GM19438 (cell line): ENCODE data around the gene DPP4.

Source experiments
- ATAC-seq: cut with Tn5 transposase; IDR thresholded peaks from one replicate; pipeline ENCODE4 v1.9.1; 2021; ENCODE audit warnings: low read depth; ENCODE audit not compliant: unreplicated experiment

DPP4 gene

GRCh38 chr2:162086904-162087303 lies 12.9 kb upstream of the DPP4 start:
- no peak for ATAC-seq

GRCh38 chr2:162085090-162085891 lies 11.3 kb upstream of the DPP4 start:
- no peak for ATAC-seq

GRCh38 chr2:162084536-162084935 lies 10.5 kb upstream of the DPP4 start:
- ATAC-seq: no peak

- ATAC-seq: no peak
Observed at GRCh38 chr2:162082681-162083080, 8.7 kb upstream of the DPP4 start.

- no peak for ATAC-seq
Observed at GRCh38 chr2:162082036-162082435, 8.0 kb upstream of the DPP4 start.

- ATAC-seq: no peak
Observed at GRCh38 chr2:162079514-162079913, 5.5 kb upstream of the DPP4 start.

GRCh38 chr2:162075689-162076132 lies 1.7 kb upstream of the DPP4 start:
- no peak for ATAC-seq

GRCh38 chr2:162074928-162075688 lies 1.1 kb upstream of the DPP4 start:
- ATAC-seq: no peak

- peak; percentile 6 for ATAC-seq
Observed at GRCh38 chr2:162074632-162074895, 549 bp upstream of the DPP4 start.

- no peak for ATAC-seq
Observed at GRCh38 chr2:162072976-162073887, 783 bp downstream of the DPP4 start.

- ATAC-seq: peak; percentile 37
Observed at GRCh38 chr2:162072181-162072702, 1.8 kb downstream of the DPP4 start.

GRCh38 chr2:162071001-162071400 lies 3.0 kb downstream of the DPP4 start:
- ATAC-seq: no peak

GRCh38 chr2:162070228-162070936 lies 3.6 kb downstream of the DPP4 start:
- no peak for ATAC-seq

- ATAC-seq: no peak
Observed at GRCh38 chr2:162069267-162069903, 4.6 kb downstream of the DPP4 start.

- ATAC-seq: no peak
Observed at GRCh38 chr2:162067596-162067995, 6.4 kb downstream of the DPP4 start.

GRCh38 chr2:162065767-162066166 lies 8.2 kb downstream of the DPP4 start:
- ATAC-seq: no peak

- ATAC-seq: peak; percentile 48
Observed at GRCh38 chr2:162063899-162064298, 10.1 kb downstream of the DPP4 start.

GRCh38 chr2:162063281-162063680 lies 10.7 kb downstream of the DPP4 start:
- no peak for ATAC-seq

GRCh38 chr2:162062559-162062958 lies 11.5 kb downstream of the DPP4 start:
- no peak for ATAC-seq

GRCh38 chr2:162061021-162061420 lies 13.0 kb downstream of the DPP4 start:
- no peak for ATAC-seq
